Brain pericyte (primary cell): Measurements from ENCODE around the gene HECTD2.
"Not testable (repeated sequence)": the region's sequence is repeated elsewhere in the genome, so short reads cannot be mapped to it uniquely, and the experiment has no call there.

Source experiments
- DNase-seq: peaks from one replicate; pipeline ENCODE4 v3.0.0-alpha.2; 2012; ENCODE audit warnings: low read depth, low spot score

Gene HECTD2

GRCh38 chr10:91537614-91538383, 127.7 kb downstream of the HECTD2 start:
- DNase-seq, result no peak

- no peak for DNase-seq
Measured at GRCh38 chr10:91539930-91540329, 129.8 kb downstream of the HECTD2 start.

GRCh38 chr10:91540733-91541132, 130.6 kb downstream of the HECTD2 start:
- DNase-seq, result no peak

- DNase-seq, result peak; percentile 27
Measured at GRCh38 chr10:91541481-91541880, 131.3 kb downstream of the HECTD2 start.

- no peak for DNase-seq
Measured at GRCh38 chr10:91545384-91545783, 135.2 kb downstream of the HECTD2 start.

- DNase-seq, result no peak
Measured at GRCh38 chr10:91545838-91546237, 135.7 kb downstream of the HECTD2 start.

GRCh38 chr10:91549262-91549661, 139.1 kb downstream of the HECTD2 start:
- DNase-seq, result no peak

GRCh38 chr10:91550021-91550420, 139.9 kb downstream of the HECTD2 start:
- no peak for DNase-seq

- peak; percentile 38 for DNase-seq
Measured at GRCh38 chr10:91551856-91552255, 141.7 kb downstream of the HECTD2 start.

GRCh38 chr10:91552274-91553095, 142.3 kb downstream of the HECTD2 start:
- no peak for DNase-seq

GRCh38 chr10:91555455-91555854, 145.3 kb downstream of the HECTD2 start:
- DNase-seq, result no peak

- DNase-seq, result no peak
Measured at GRCh38 chr10:91556691-91557566, 146.8 kb downstream of the HECTD2 start.

GRCh38 chr10:91557651-91558111, 147.5 kb downstream of the HECTD2 start:
- no peak for DNase-seq

GRCh38 chr10:91558473-91558872, 148.3 kb downstream of the HECTD2 start:
- DNase-seq, result no peak

- no peak for DNase-seq
Measured at GRCh38 chr10:91559169-91559568, 149.0 kb downstream of the HECTD2 start.

GRCh38 chr10:91559750-91560149, 149.6 kb downstream of the HECTD2 start:
- DNase-seq, result no peak

GRCh38 chr10:91560827-91561226, 150.7 kb downstream of the HECTD2 start:
- DNase-seq, result not testable (repeated sequence)

- DNase-seq, result no peak
Measured at GRCh38 chr10:91562839-91563581, 152.9 kb downstream of the HECTD2 start.

- no peak for DNase-seq
Measured at GRCh38 chr10:91564026-91564425, 153.9 kb downstream of the HECTD2 start.
